Progenitor cell of endocrine pancreas (in vitro differentiated cells): Measurements from ENCODE around the gene LLGL1. TPM values are rescaled to one million over a fixed set of nuclear protein-coding genes. Genes with fewer than 3 reads are reported as not detected.

Experiments used
- DNase-seq: peaks from one replicate; pipeline ENCODE4 v3.0.0; 2021; ENCODE audit warnings: low spot score; ENCODE audit not compliant: unreplicated experiment
- H3K27ac Mint-ChIP-seq: 2 replicates; pipeline ENCODE4 v1.8.0; 2021; ENCODE audit warnings: mild to moderate bottlenecking, moderate library complexity, mixed read lengths
- H3K27me3 Mint-ChIP-seq: 2 replicates; pipeline ENCODE4 v1.8.0; 2021; ENCODE audit warnings: mixed read lengths
- H3K36me3 Mint-ChIP-seq: 2 replicates; pipeline ENCODE4 v1.8.0; 2022; ENCODE audit warnings: mixed read lengths; ENCODE audit not compliant: insufficient read depth
- H3K4me1 Mint-ChIP-seq: 2 replicates; pipeline ENCODE4 v1.8.0; 2021; ENCODE audit warnings: low read depth, mixed read lengths
- H3K4me3 Mint-ChIP-seq: 2 replicates; pipeline ENCODE4 v1.8.0; 2021; ENCODE audit warnings: low read depth, mild to moderate bottlenecking, moderate library complexity, mixed read lengths
- H3K9me3 Mint-ChIP-seq: 2 replicates; pipeline ENCODE4 v1.8.0; 2021; ENCODE audit warnings: low read depth, mixed read lengths
- CTCF ChIP-seq: fragments of 200-600 bp; sonication (generic); IDR thresholded peaks from one replicate; pipeline ENCODE4 v1.5.0; 2021; ENCODE audit warnings: antibody characterized with exemption, mild to moderate bottlenecking; ENCODE audit not compliant: unreplicated experiment
- total RNA-seq: library from RNA; stranded (reverse); gene quantifications from 2 replicates; pipeline ENCODE4 v1.2.1, GENCODE V29; 2021

LLGL1 gene
- total RNA-seq, 1 donor from 2014 or later, result 76.7 TPM

GRCh38 chr17:18184143-18185031 is 41.0 kb upstream of the LLGL1 start:
- no peak for TF ChIP-seq CTCF
- H3K4me1 Mint-ChIP-seq, result peaks cover 47% of the 10 kb centered on the region
- H3K36me3 Mint-ChIP-seq, result peaks cover 11% of the 10 kb centered on the region
- peak overlapping the region; percentile 73 for H3K27ac Mint-ChIP-seq
- no peaks in the 10 kb centered on the region for H3K27me3 Mint-ChIP-seq
- H3K9me3 Mint-ChIP-seq, result no peaks in the 10 kb centered on the region
- peak overlapping the region; percentile 97 for H3K4me3 Mint-ChIP-seq
- no peak for DNase-seq

- no peaks in the 10 kb centered on the region for H3K9me3 Mint-ChIP-seq
- peaks cover 13% of the 10 kb centered on the region for H3K36me3 Mint-ChIP-seq
- DNase-seq, result no peak
- peak overlapping the region; percentile 97 for H3K4me3 Mint-ChIP-seq
- H3K27ac Mint-ChIP-seq, result peak overlapping the region; percentile 27
- TF ChIP-seq CTCF, result no peak
- peaks cover 39% of the 10 kb centered on the region for H3K4me1 Mint-ChIP-seq
- H3K27me3 Mint-ChIP-seq, result no peaks in the 10 kb centered on the region
Measured at GRCh38 chr17:18185391-18185790, 40.0 kb upstream of the LLGL1 start.

GRCh38 chr17:18185832-18186626 is 39.4 kb upstream of the LLGL1 start:
- Mint-ChIP-seq H3K27ac (peak overlapping the region; percentile 27), H3K27me3 (no peaks in the 10 kb centered on the region), H3K9me3 (no peaks in the 10 kb centered on the region), H3K4me3 (peak overlapping the region; percentile 97), H3K4me1 (peaks cover 44% of the 10 kb centered on the region), H3K36me3 (peaks cover 14% of the 10 kb centered on the region)
- no peak for TF ChIP-seq CTCF
- DNase-seq, result no peak

- Mint-ChIP-seq H3K36me3 (peaks cover 17% of the 10 kb centered on the region), H3K27ac (no peak overlapping the region), H3K9me3 (no peaks in the 10 kb centered on the region), H3K4me1 (peaks cover 46% of the 10 kb centered on the region), H3K27me3 (no peaks in the 10 kb centered on the region), H3K4me3 (peak overlapping the region; percentile 38)
- DNase-seq, result no peak
- no peak for TF ChIP-seq CTCF
Measured at GRCh38 chr17:18186627-18186982, 38.8 kb upstream of the LLGL1 start.

GRCh38 chr17:18187226-18187625 is 38.2 kb upstream of the LLGL1 start:
- peak overlapping the region; percentile 25 for H3K27ac Mint-ChIP-seq
- H3K36me3 Mint-ChIP-seq, result peaks cover 17% of the 10 kb centered on the region
- H3K4me1 Mint-ChIP-seq, result peaks cover 45% of the 10 kb centered on the region
- no peaks in the 10 kb centered on the region for H3K27me3 Mint-ChIP-seq
- no peak for DNase-seq
- no peak for TF ChIP-seq CTCF
- peak overlapping the region; percentile 38 for H3K4me3 Mint-ChIP-seq
- H3K9me3 Mint-ChIP-seq, result no peaks in the 10 kb centered on the region
